Mesenteric fat pad (tissue), 1 donor: ENCODE data around the gene ARHGAP11A. TPM values are rescaled to one million over a fixed set of nuclear protein-coding genes. Genes with fewer than 3 reads are reported as not detected.

Experiments used
- DNase-seq: peaks from one replicate; pipeline ENCODE4 v3.0.0-alpha.2; 2020; ENCODE audit warnings: low spot score
- total RNA-seq: library from RNA; stranded (reverse); fragmentation: NEBNext Ultra II Directional; extraction: Animal tissue kit (Norgen Biotek cat#: 25700); gene quantifications from one replicate; pipeline ENCODE4 v1.2.1, GENCODE V29; 2021
- donor health status: DM: yes; HTN: yes; CAD: no.

ARHGAP11A gene
- total RNA-seq, 1 donor from 2014 or later: 2.0 TPM

- no peak for DNase-seq
These were observed 68.7 kb downstream of the ARHGAP11A start for GRCh38 chr15:32683906-32684584.

DNA sequence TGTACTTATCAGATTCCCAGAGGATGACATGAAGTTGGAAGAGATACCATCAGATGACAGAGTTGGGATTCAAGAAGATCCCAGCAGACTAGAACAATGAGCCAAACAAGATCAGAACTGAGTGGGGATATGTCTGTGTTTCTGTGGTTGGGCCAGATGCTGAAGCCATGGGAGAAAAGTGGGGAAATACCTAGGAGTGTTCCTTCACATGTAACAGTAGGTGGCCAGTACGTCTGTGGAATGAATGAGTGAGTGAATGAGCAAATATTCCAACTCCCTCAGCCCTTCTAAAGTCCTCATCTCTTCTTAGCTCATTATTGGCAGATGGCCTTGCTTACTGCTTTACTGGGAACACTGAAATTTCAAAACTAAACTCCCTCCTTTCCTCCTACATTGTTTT lies 70.3 kb downstream of the ARHGAP11A start:
- no peak for DNase-seq

- DNase-seq: no peak
These were observed 72.3 kb downstream of the ARHGAP11A start for GRCh38 chr15:32687556-32687955.

DNA sequence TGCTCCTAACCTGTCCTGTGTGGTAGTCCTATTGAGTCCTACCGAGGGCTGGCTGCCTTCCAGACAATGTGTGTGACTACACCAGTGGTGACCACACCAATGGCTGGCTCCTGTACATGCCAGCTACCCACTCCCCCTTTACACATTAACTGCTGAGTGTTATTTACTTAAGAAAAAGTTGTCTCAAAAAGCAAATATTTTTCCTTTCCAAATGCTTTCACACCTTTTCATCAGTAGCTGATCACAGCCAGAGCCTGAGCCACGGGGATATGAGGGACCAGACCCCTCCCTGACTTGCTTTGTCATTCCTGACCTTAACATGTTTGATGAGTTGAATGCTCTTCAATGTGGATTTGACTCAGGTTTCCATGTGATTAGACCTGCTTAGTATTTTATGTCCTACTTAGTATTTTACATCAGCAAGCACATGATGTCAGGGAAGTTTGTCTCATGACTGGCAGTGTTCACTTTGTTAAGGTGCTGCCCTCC lies 72.9 kb downstream of the ARHGAP11A start:
- DNase-seq: no peak

Other genes starting within 250 kb of the ARHGAP11A start
- 1.2 TPM for gene GOLGA8K, start 212.2 kb upstream of the ARHGAP11A start, total RNA-seq
- gene GOLGA8O, start 159.9 kb upstream of the ARHGAP11A start, total RNA-seq: 1.5 TPM
- 6.9 TPM for gene GOLGA8N, start 22.0 kb upstream of the ARHGAP11A start, total RNA-seq
- gene SCG5, start 26.2 kb downstream of the ARHGAP11A start, total RNA-seq: 5.3 TPM
- gene GREM1, start 102.5 kb downstream of the ARHGAP11A start, total RNA-seq: 435 TPM